ENCODE results near the gene OR13C8.
"Not testable (repeated sequence)": the region's sequence is repeated elsewhere in the genome, so short reads cannot be mapped to it uniquely, and the experiment has no call there.

OR13C8 gene

GRCh38 chr9:104580562-104580961 is 11.6 kb downstream of the OR13C8 start:
- no peak overlapping the region for H3K4me3 ChIP-seq (ENCODE audit: control insufficient read depth, low read depth, low read length)
- DNase-seq (ENCODE audit: low read depth), result no peak
- no peak for TF ChIP-seq CTCF (conservative IDR thresholded peaks at IDR 0.05; ENCODE audit: control insufficient read depth, insufficient read depth, low read depth, low read length)

GRCh38 chr9:104586496-104587180 is 17.7 kb downstream of the OR13C8 start:
- DNase-seq (ENCODE audit: low read depth), result peak; percentile 94
- H3K4me3 ChIP-seq (ENCODE audit: control insufficient read depth, low read depth, low read length), result no peak overlapping the region
- TF ChIP-seq CTCF (conservative IDR thresholded peaks at IDR 0.05; ENCODE audit: control insufficient read depth, insufficient read depth, low read depth, low read length), result no peak

- DNase-seq (ENCODE audit: low read depth), result peak; percentile 27
- H3K4me3 ChIP-seq (ENCODE audit: control insufficient read depth, low read depth, low read length), result no peak overlapping the region
- no peak for TF ChIP-seq CTCF (conservative IDR thresholded peaks at IDR 0.05; ENCODE audit: control insufficient read depth, insufficient read depth, low read depth, low read length)
Measured at GRCh38 chr9:104589626-104590025, 20.7 kb downstream of the OR13C8 start.

DNA sequence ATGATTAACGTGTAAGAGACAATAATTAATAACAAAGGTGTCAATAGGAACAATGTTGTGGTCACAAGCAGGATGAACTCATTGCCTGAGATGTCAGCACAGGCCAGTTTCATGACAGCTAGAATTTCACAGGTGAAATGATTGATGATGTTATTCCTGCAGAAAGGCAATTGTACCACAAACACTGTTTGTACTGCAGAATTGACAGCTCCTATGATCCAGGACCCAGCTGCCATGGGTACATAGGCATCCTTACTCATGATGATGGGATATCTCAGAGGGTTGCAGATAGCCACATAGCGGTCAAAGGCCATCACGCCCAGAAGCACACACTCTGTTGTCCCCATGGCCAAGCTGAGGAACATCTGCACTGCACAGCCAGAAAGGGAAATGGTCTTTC is 29.8 kb downstream of the OR13C8 start:
- not testable (repeated sequence) for H3K4me3 ChIP-seq (ENCODE audit: control insufficient read depth, low read depth, low read length); DNase-seq (ENCODE audit: low read depth)

GRCh38 chr9:104599313-104599712 is 30.3 kb downstream of the OR13C8 start, which contains the start of gene OR13C5:
Gene OR13C5 (minus strand): TSS chr9:104599413. CDS start chr9:104599413, 0 bp downstream.
- H3K4me3 ChIP-seq (ENCODE audit: control insufficient read depth, low read depth, low read length); DNase-seq (ENCODE audit: low read depth): not testable (repeated sequence)

GRCh38 chr9:104604801-104605200 is 35.8 kb downstream of the OR13C8 start:
- H3K4me3 ChIP-seq (ENCODE audit: control insufficient read depth, low read depth, low read length), result no peak overlapping the region
- no peak for DNase-seq (ENCODE audit: low read depth)
- no peak for TF ChIP-seq CTCF (conservative IDR thresholded peaks at IDR 0.05; ENCODE audit: control insufficient read depth, insufficient read depth, low read depth, low read length)

GRCh38 chr9:104605527-104605926 is 36.6 kb downstream of the OR13C8 start, which contains the start of gene OR13C2:
Gene OR13C2 (minus strand): TSS chr9:104605627. CDS start chr9:104605627, 0 bp downstream.
- not testable (repeated sequence) for DNase-seq (ENCODE audit: low read depth); H3K4me3 ChIP-seq (ENCODE audit: control insufficient read depth, low read depth, low read length)

DNA sequence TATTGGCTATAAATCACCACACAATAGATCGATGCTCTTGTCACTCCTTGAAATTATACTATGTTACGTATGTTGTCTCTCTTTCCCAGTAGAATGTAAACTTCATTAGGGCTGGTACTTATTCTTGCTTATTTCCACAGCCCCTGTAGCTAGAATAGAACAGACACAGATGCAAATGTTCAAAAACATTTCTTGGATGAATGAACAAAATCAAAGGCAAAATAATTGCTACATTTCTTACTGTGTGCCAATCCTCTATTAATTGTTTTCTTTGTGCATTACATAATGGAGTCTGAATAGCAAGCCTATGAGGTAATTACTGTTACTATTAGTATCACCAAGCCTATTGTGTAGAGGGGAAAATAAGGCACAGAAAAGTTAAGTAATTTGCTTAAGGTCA is 37.2 kb downstream of the OR13C8 start:
- TF ChIP-seq CTCF (conservative IDR thresholded peaks at IDR 0.05; ENCODE audit: control insufficient read depth, insufficient read depth, low read depth, low read length), result no peak
- H3K4me3 ChIP-seq (ENCODE audit: control insufficient read depth, low read depth, low read length), result no peak overlapping the region
- no peak for DNase-seq (ENCODE audit: low read depth)
